HCT116 (cell line): Measurements from ENCODE around the gene FAM53A.

Experiments
- CBX3 ChIP-seq: IDR thresholded peaks from 2 replicates; pipeline ENCODE4 v1.6.1; 2012; ENCODE audit warnings: low read depth
- EZH2phosphoT487 ChIP-seq: fragments of 200-600 bp; IDR thresholded peaks from 2 replicates; pipeline ENCODE4 v1.6.1; 2018; ENCODE audit warnings: antibody characterized with exemption, borderline replicate concordance
- JUND ChIP-seq: IDR thresholded peaks from 2 replicates; pipeline ENCODE4 v1.6.1; 2012
- POLR2A ChIP-seq: IDR thresholded peaks from 2 replicates; pipeline ENCODE4 v1.7.0; 2011; ENCODE audit warnings: borderline replicate concordance; ENCODE audit not compliant: insufficient read depth, insufficient read length; ENCODE audit errors: extremely low read depth
- POLR2AphosphoS5 ChIP-seq: IDR thresholded peaks from 2 replicates; pipeline ENCODE4 v1.6.1; 2011; ENCODE audit warnings: mild to moderate bottlenecking, low read depth, low read length, moderate library complexity
- RAD21 ChIP-seq: IDR thresholded peaks from 2 replicates; pipeline ENCODE4 v1.6.1; 2012; ENCODE audit warnings: low read depth, mild to moderate bottlenecking
- SIN3A ChIP-seq: IDR thresholded peaks from 2 replicates; pipeline ENCODE4 v1.6.1; 2012; ENCODE audit warnings: low read depth
- SRF ChIP-seq: IDR thresholded peaks from 2 replicates; pipeline ENCODE4 v1.6.1; 2012; ENCODE audit warnings: low read depth
- YY1 ChIP-seq: IDR thresholded peaks from 2 replicates; pipeline ENCODE4 v1.6.1; 2011; ENCODE audit warnings: low read length, low read depth, moderate library complexity, mild to moderate bottlenecking; ENCODE audit not compliant: insufficient replicate concordance; ENCODE audit errors: extremely low read depth
- ZFX ChIP-seq: fragments of 450-650 bp; IDR thresholded peaks from 2 replicates; pipeline ENCODE4 v1.6.1; 2017
- TF ChIP-seq, protein P1 (sequence below), 3 experiments: fragments of 200-600 bp in 1 of 3; sonication (generic) in 1 of 3; IDR thresholded peaks in 2 of 3; conservative IDR thresholded peaks in 1 of 3; 2 replicates each; pipeline ENCODE4 v1.5.1; 2012 to 2017; ENCODE audit warnings: low read depth in 2 of 3, low read length in 2 of 3, antibody characterized with exemption in 1 of 3, borderline replicate concordance in 1 of 3, control low read depth in 1 of 3, mild to moderate bottlenecking in 1 of 3, mixed read lengths in 1 of 3, mixed run types in 1 of 3, moderate library complexity in 1 of 3; ENCODE audit not compliant: insufficient read depth in 1 of 3

- TF ChIP-seq SRF (no peak), RAD21 (no peak), YY1 (no peak), CBX3 (no peak), JUND (no peak), SIN3A (no peak), POLR2A (no peak), POLR2AphosphoS5 (no peak), ZFX (no peak), EZH2phosphoT487 (no peak)
- TF ChIP-seq, protein P1, sequence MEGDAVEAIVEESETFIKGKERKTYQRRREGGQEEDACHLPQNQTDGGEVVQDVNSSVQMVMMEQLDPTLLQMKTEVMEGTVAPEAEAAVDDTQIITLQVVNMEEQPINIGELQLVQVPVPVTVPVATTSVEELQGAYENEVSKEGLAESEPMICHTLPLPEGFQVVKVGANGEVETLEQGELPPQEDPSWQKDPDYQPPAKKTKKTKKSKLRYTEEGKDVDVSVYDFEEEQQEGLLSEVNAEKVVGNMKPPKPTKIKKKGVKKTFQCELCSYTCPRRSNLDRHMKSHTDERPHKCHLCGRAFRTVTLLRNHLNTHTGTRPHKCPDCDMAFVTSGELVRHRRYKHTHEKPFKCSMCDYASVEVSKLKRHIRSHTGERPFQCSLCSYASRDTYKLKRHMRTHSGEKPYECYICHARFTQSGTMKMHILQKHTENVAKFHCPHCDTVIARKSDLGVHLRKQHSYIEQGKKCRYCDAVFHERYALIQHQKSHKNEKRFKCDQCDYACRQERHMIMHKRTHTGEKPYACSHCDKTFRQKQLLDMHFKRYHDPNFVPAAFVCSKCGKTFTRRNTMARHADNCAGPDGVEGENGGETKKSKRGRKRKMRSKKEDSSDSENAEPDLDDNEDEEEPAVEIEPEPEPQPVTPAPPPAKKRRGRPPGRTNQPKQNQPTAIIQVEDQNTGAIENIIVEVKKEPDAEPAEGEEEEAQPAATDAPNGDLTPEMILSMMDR (IDR thresholded peaks at IDR 0.05 in 2 of 3, conservative IDR thresholded peaks at IDR 0.05 in 1 of 3; ENCODE audit: borderline replicate concordance in 1 of 3, insufficient read depth in 1 of 3, low read depth in 2 of 3, low read length in 2 of 3), result no peak
These were observed 27.1 kb downstream of the FAM53A start for GRCh38 chr4:1656986-1657385.
